GM18520 (cell line): ENCODE results near the gene EXOC4.

Experiments used
- ATAC-seq: cut with Tn5 transposase; IDR thresholded peaks from one replicate; pipeline ENCODE4 v1.9.1; 2021; ENCODE audit not compliant: unreplicated experiment

EXOC4 gene

GRCh38 chr7:133528796-133529195 is 275.9 kb downstream of the EXOC4 start:
- ATAC-seq = no peak

GRCh38 chr7:133529861-133530260 is 277.0 kb downstream of the EXOC4 start:
- no peak for ATAC-seq

GRCh38 chr7:133530682-133531081 is 277.8 kb downstream of the EXOC4 start:
- ATAC-seq = no peak

DNA sequence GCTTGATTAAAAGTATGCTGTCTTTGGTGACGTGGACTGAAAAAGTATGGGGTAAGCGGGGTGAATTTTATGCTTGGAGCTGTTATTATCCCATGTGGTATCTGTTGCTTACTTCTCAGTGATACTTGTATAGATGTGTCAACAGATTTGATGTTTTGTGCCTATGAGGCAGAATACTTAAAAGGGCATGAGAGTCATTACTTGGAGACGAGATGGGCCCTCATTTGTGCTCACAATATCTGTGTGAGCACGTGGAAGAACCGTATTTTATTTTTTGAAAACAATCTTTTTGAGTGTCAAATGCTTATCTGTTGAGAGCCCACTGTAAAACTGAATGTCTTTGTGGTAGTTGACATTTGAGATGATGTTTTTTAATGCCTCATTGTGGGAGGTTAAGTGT is 281.9 kb downstream of the EXOC4 start:
- no peak for ATAC-seq

- no peak for ATAC-seq
Measured at GRCh38 chr7:133535308-133535707, 282.4 kb downstream of the EXOC4 start.

DNA sequence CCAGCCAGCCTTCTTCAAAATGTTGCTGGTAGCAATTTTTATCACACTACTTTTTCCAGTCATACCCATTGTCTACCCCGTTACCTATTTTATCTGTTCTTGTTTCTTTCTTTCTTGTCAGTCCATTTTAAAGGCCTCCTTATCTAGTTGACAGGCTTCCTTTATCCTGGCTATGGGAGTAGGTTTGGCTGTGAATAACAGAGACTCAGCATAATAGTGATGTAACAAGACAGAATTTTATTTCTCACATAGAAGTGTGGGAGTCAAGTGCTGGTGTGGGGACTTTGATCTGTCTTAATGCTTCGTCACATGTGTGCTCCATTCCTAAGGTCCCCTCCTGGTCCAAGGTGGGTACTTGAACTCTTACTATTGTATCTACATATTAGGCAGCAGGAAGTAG is 283.6 kb downstream of the EXOC4 start:
- ATAC-seq = no peak

- ATAC-seq = no peak
Measured at GRCh38 chr7:133539016-133539415, 286.1 kb downstream of the EXOC4 start.

DNA sequence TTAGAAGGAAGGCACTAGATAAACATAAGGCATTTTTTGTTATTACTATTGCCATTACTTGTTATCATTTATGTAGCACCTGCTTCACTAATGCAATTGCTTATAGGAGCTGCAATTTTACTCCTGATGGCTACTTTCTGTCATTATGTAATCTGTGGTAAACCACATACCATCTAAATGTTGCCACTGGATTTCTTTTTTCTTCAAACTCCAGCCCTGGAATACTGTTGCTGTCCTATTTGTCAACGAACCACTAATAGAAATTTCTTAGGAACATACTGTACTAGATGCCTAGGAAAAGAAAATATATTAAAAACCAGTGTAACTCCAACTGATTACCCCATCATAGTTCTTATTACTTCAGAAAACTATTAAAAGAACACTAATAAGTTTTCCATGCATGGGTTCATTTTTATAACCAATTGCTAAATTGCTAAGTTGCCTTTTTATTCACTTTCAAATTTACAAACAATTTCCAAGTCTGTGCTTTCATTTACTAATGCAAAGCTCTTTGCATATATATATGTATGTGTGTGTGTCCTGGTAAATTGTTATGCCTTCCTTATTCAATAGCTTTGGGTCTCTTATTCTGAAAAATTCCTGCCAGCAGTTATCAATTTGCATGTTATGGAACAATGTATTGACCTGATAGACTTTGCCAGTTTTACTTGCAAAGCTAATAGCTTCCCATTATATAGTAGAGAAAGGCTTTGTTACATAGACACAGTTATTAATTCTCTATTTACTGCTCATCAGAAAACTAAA is 287.4 kb downstream of the EXOC4 start:
- no peak for ATAC-seq

DNA sequence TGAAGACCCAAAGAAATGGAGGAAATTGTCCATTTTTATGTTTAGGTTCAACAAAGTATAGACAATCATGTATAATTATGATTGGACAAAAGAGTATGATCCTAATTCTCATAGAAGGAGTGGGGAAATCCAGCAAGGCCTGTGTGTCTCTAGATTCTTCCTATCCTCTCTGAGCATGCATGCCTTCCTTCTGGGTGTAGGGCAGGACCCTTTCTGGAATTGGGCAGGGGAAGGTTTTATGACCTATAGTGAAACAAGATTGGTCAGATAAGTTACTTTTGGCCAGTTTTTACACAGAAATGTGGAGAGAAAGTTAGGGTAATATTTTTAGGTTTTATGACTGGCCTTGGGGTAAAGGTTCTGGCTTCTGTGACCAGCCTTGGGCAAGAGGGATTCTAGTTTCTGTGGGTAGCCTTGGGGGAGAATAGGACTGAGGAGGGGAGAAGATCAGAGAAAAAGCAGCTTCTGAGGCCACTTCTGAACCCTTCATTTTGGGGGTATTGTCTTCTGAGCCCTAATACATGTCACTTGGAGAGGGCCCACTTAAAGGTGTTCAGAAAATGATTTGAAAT is 289.4 kb downstream of the EXOC4 start:
- no peak for ATAC-seq

GRCh38 chr7:133543657-133544056 is 290.8 kb downstream of the EXOC4 start:
- ATAC-seq = no peak

DNA sequence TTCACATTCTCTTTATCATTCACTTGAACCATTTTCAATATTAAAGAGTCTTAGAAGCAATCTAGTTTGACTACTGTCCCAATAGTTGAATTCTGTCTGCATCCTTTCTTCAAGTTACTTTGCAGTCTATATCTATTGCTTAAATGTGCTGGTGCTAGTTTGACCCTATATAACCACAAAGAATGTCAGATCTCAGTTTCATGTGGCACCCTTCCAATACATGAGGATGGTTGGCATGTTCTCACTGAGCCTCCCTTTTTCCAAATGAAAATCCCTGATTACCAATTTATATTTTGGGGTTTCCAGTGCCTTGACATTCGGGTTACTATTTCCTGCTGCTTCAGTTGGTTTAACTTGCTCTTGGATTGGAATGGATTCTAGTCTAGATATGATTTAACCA is 292.7 kb downstream of the EXOC4 start:
- no peak for ATAC-seq

DNA sequence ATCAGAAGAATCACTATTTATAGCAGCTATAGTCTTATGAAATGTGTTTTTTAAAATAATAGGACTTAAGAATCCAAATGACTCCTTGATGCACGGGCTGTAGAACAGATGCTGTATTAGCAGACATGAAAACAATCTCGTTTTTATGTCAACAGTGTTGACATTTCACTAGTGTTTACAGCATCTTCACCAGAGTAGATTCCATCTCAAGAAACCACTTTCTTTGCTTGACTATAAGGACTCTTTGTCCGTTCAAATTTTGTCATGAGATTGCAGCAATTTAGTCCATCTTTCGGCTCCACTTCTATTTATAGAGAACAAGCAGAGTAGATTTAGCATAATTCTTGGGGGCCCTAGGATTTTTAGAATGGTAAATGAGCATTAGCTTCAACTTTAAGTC is 295.1 kb downstream of the EXOC4 start:
- no peak for ATAC-seq

DNA sequence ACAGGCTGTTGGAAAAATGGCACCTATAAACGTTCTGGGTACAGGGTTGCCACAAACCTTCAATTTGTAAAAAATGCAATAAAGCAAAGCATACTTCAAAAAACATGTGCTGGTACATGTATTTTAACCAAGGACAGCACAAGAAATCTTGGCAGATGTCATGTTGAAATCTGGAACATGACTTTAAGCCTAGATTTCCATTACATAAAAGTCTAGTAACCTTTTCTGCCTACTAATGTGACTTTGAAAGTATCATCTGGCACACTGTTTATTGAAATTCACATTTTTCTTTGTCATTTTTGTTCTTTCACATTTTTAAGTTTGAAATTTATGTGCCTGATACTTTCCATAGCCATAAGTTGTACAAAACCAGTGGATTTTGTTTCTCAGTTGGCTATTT is 296.8 kb downstream of the EXOC4 start:
- no peak for ATAC-seq

- no peak for ATAC-seq
Measured at GRCh38 chr7:133550145-133550544, 297.3 kb downstream of the EXOC4 start.

DNA sequence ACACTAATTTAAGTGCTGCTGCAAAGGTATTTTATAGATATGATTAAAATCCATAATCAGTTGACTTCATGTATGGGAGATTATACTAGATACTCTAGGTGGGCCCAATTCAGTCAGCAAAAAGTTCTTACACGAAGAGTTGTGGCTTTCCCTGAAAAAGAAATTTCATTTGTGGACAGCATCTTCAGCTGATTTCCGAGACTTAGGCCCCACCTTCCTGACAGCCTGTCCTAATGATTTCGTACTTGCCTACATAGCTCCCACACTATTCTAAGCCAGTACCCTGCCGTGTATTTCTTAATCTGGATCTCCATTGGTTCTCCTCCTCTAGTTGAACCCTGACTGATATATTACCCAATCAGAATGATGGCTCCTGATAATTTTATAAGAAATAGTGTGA is 297.9 kb downstream of the EXOC4 start:
- no peak for ATAC-seq

DNA sequence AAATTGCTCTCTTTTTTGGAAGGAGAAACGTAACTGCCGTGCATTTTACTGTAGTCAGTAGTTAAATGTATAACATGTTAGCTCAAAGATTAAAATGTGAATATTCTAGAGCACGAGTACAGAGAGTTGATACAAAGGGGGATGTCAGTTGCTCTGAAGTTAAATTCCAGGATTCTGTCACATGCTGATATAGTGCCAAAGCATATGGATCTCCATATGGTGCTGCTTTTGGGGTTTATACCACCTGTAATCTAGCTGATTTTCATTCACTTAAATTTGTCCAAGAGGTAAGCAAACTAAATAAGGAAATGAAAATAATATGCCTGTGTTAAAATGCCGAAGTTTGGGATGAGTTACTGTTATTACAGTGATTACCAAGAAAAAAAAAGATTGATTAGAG is 298.6 kb downstream of the EXOC4 start:
- no peak for ATAC-seq

DNA sequence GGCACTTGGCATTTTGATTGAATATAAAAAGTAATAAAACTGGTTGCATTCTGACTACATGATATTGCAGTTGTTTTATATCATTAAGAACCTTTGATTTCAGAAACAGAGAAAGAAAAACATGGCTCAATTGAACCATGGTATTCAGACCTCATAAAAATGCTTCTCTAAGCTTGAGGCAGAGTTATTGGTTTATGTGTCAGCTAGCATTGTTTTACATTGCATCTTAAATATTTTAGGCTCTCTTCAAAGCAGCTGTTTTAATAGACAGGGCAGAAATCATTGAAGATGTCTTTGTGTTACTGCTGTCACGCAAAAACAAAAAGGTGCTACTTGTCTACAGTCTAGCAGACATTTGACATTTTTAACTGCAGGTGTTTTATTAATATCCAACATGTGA is 299.2 kb downstream of the EXOC4 start:
- ATAC-seq = no peak

GRCh38 chr7:133554330-133554729 is 301.5 kb downstream of the EXOC4 start:
- ATAC-seq = no peak

DNA sequence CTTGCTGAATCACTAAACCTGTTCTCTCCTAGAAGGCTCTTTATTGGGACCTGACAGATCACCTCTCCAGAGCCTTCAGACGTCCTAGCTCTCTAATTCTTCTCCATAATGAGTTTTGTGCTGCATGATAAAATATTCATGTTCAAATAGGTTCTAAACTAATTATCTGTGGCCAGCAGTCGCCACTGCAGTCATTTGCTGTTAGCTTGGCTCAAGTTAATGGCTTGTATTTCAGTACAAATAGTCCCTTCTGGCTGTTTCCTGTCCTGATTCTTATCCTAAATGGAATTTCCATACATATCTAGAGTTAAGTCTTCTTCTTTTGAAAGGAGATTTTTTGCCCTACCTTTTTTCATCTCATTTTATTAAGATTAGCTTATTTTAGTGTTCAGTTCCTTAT is 303.2 kb downstream of the EXOC4 start:
- no peak for ATAC-seq

- no peak for ATAC-seq
Measured at GRCh38 chr7:133556553-133556952, 303.7 kb downstream of the EXOC4 start.

- ATAC-seq = peak; percentile 87
Measured at GRCh38 chr7:133560900-133561299, 308.0 kb downstream of the EXOC4 start.

GRCh38 chr7:133561396-133561795 is 308.5 kb downstream of the EXOC4 start:
- ATAC-seq = no peak

GRCh38 chr7:133562621-133563020 is 309.7 kb downstream of the EXOC4 start:
- ATAC-seq = no peak
